Smooth muscle cell (in vitro differentiated cells): ENCODE results near the gene CCNI2. TPM values are rescaled to one million over a fixed set of nuclear protein-coding genes. Genes with fewer than 3 reads are reported as not detected.

Source experiments
- DNase-seq: peaks from one replicate; lab custom pipeline; 2025; ENCODE audit not compliant: unreplicated experiment; lab: John Stamatoyannopoulos, UW
- H2AFZ ChIP-seq: fragments of 200-600 bp; sonication (generic); 2 replicates; pipeline ENCODE4 v1.6.0; 2016; ENCODE audit warnings: antibody characterized with exemption, low read depth, mild to moderate bottlenecking
- H3F3A ChIP-seq: fragments of 200-600 bp; sonication (generic); 2 replicates; pipeline ENCODE4 v1.6.0; 2017; ENCODE audit warnings: antibody characterized with exemption, low read depth
- H3K27ac ChIP-seq: fragments of 200-600 bp; sonication (generic); 2 replicates; pipeline ENCODE4 v1.5.1; 2016; ENCODE audit warnings: low read depth, mild to moderate bottlenecking
- H3K27me3 ChIP-seq: fragments of 200-600 bp; sonication (generic); 2 replicates; pipeline ENCODE4 v1.6.1; 2016; ENCODE audit warnings: low read depth, mild to moderate bottlenecking
- H3K36me3 ChIP-seq: fragments of 200-600 bp; sonication (generic); 2 replicates; pipeline ENCODE4 v1.5.1; 2016; ENCODE audit warnings: low read depth
- H3K4me1 ChIP-seq: fragments of 200-600 bp; sonication (generic); 2 replicates; pipeline ENCODE4 v1.5.1; 2016; ENCODE audit warnings: low read depth
- H3K4me2 ChIP-seq: fragments of 200-600 bp; sonication (generic); 2 replicates; pipeline ENCODE4 v1.6.0; 2016; ENCODE audit warnings: mild to moderate bottlenecking
- H3K4me3 ChIP-seq: fragments of 200-600 bp; sonication (generic); 2 replicates; pipeline ENCODE4 v1.5.1; 2016; ENCODE audit warnings: mild to moderate bottlenecking
- H3K79me2 ChIP-seq: fragments of 200-600 bp; sonication (generic); 2 replicates; pipeline ENCODE4 v1.6.0; 2016; ENCODE audit warnings: low read depth, mild to moderate bottlenecking
- H3K9ac ChIP-seq: fragments of 200-600 bp; sonication (generic); 2 replicates; pipeline ENCODE4 v1.6.0; 2016; ENCODE audit warnings: low read depth
- H3K9me3 ChIP-seq: fragments of 200-600 bp; sonication (generic); replicated peaks from 2 replicates; pipeline ENCODE4 v1.5.1; 2016; ENCODE audit warnings: low read depth
- H4K20me1 ChIP-seq: fragments of 200-600 bp; sonication (generic); 2 replicates; pipeline ENCODE4 v1.6.0; 2016; ENCODE audit warnings: low read depth
- WGBS: methylation state at CpG from one replicate; pipeline ENCODE4 v1.1.7; 2016; ENCODE audit warnings: low lambda C conversion rate; 5-methylcytosine and 5-hydroxymethylcytosine counted together
- polyA plus RNA-seq: library from polyadenylated mRNA; unstranded; fragments of >200 nt; fragmentation: Nextera tagmentation; extraction: Ambion mirVana; gene quantifications from 2 replicates; pipeline ENCODE4 v1.2.1, GENCODE V29; 2016
- total RNA-seq: library from RNA; depleted of rRNA; stranded (reverse); fragments of >200 nt; gene quantifications from 2 replicates; pipeline ENCODE4 v1.2.3, GENCODE V29; 2014
- TF ChIP-seq, protein P1 (sequence below): fragments of 200-600 bp; sonication (generic); IDR thresholded peaks from 2 replicates; pipeline ENCODE4 v1.5.1; 2017; ENCODE audit warnings: borderline replicate concordance, mild to moderate bottlenecking, antibody characterized with exemption; ENCODE audit not compliant: insufficient read depth, poor library complexity, severe bottlenecking

CCNI2 gene
- total and polyA plus RNA-seq, 2 experiments from 2014 or later, result 0.36 to 0.41 TPM

DNA sequence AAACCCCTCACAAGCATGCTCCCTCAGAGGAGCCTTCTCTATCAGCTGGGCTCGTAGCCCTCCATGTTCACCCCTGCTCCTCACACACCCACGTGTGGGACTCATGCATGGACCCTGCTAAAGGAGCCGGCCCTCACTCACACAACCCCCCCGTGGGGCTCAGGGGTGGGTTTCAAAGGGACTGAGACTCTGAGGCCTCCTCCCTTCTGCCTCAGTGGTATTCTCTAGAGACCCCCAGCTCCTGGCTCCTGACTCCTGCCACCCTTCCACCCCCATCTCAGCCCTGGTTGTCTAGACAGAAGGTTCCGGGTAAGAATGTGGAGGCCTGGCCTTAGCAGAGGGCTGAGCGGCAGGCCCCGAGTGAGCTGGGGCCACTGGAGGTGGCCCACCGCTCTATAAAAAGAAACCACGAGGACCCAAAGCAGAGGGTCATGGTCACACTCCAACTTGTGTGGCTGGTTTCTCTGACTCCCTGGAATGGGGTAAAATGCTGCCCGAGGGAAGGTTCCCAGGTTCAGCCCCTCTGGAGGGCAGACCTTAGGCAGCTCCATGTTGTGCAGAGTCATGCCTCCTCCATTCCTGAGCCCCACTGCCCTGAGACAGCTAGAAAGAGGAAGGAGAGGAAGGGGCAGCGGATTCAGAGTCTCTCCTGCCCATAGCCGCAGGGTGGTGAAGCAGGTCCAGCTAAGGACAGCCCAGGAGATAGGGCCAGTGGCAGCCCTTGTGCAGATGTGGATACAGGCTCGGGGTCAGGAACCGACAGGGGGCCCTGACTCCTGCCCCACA is 19.0 kb downstream of the CCNI2 start:
- peaks cover 44% of the 10 kb centered on the region for H3K79me2 ChIP-seq
- no peak overlapping the region for H2AFZ ChIP-seq
- no peaks in the 10 kb centered on the region for H3F3A ChIP-seq
- no peak for DNase-seq
- TF ChIP-seq, protein P1, sequence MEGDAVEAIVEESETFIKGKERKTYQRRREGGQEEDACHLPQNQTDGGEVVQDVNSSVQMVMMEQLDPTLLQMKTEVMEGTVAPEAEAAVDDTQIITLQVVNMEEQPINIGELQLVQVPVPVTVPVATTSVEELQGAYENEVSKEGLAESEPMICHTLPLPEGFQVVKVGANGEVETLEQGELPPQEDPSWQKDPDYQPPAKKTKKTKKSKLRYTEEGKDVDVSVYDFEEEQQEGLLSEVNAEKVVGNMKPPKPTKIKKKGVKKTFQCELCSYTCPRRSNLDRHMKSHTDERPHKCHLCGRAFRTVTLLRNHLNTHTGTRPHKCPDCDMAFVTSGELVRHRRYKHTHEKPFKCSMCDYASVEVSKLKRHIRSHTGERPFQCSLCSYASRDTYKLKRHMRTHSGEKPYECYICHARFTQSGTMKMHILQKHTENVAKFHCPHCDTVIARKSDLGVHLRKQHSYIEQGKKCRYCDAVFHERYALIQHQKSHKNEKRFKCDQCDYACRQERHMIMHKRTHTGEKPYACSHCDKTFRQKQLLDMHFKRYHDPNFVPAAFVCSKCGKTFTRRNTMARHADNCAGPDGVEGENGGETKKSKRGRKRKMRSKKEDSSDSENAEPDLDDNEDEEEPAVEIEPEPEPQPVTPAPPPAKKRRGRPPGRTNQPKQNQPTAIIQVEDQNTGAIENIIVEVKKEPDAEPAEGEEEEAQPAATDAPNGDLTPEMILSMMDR, result no peak
- peaks cover 3% of the 10 kb centered on the region for H3K4me1 ChIP-seq
- H3K27me3 ChIP-seq, result no peaks in the 10 kb centered on the region
- H4K20me1 ChIP-seq, result peaks cover 63% of the 10 kb centered on the region
- no peak overlapping the region for H3K4me3 ChIP-seq
- WGBS, result 92% methylated on average over 14 of the region's 14 CpGs
- H3K27ac ChIP-seq, result no peak overlapping the region
- H3K9me3 ChIP-seq, result no peaks in the 10 kb centered on the region
- H3K9ac ChIP-seq, result no peak overlapping the region
- no peaks in the 10 kb centered on the region for H3K36me3 ChIP-seq
- H3K4me2 ChIP-seq, result no peak overlapping the region

DNA sequence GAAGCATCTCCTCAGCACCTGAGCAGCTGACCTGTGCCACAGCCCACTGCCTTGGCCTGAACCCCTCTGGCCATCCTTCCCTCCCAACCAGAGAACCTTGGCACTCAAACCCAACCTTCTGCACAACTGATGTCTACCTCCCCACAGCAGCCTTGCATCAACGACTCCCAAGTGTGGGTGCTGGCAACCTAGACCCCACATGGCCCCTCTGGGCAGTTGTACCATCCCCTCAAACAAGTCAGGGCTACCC is 19.5 kb downstream of the CCNI2 start:
- Histone ChIP-seq H3K9me3 (no peaks in the 10 kb centered on the region), H4K20me1 (peaks cover 68% of the 10 kb centered on the region), H3K27me3 (no peaks in the 10 kb centered on the region), H2AFZ (no peak overlapping the region), H3K79me2 (peaks cover 48% of the 10 kb centered on the region), H3K4me1 (peaks cover 8% of the 10 kb centered on the region), H3F3A (no peaks in the 10 kb centered on the region), H3K9ac (no peak overlapping the region), H3K4me2 (no peak overlapping the region), H3K27ac (no peak overlapping the region), H3K36me3 (no peaks in the 10 kb centered on the region), H3K4me3 (no peak overlapping the region)
- TF ChIP-seq, protein P1, result no peak
- DNase-seq, result no peak
- 92% methylated on average over 1 of the region's 1 CpG for WGBS

DNA sequence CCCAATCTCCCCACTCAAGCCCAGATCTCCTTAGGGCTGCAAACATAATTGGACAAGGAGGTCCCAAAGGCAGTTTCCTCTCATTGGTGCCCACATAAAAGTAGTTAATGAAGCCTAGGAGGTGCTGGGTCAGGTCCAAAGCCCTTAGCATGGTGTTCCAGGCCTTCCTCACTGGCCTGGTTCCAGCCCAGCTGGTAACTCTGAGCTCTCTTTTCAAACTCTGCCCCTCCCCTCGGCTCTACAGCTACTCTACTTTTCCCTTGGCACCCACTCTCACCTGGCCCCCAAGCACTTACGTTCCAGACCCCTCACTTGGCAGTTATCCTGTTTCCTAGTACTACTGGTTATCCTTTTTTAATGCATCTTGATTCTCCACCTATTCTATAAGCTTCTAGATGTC is 19.9 kb downstream of the CCNI2 start:
- WGBS, result 94% methylated on average over 2 of the region's 2 CpGs
- no peak overlapping the region for H3K9ac ChIP-seq
- DNase-seq, result no peak

More for the DNA sequence above, 19.9 kb downstream of the CCNI2 start:
- Histone ChIP-seq H2AFZ (no peak overlapping the region), H3K27me3 (no peaks in the 10 kb centered on the region), H3K4me3 (no peak overlapping the region), H3K27ac (peak overlapping the region; percentile 10), H4K20me1 (peaks cover 72% of the 10 kb centered on the region), H3K79me2 (peaks cover 53% of the 10 kb centered on the region), H3K4me2 (no peak overlapping the region), H3F3A (no peaks in the 10 kb centered on the region), H3K36me3 (no peaks in the 10 kb centered on the region), H3K9me3 (no peaks in the 10 kb centered on the region), H3K4me1 (peaks cover 10% of the 10 kb centered on the region)
- TF ChIP-seq, protein P1, result no peak
